GM21423 (cell line): ENCODE results near the gene EPB41L3.

Experiments used
- ATAC-seq: cut with Tn5 transposase; IDR thresholded peaks from one replicate; pipeline ENCODE4 v1.9.1; 2021; ENCODE audit warnings: mild to moderate bottlenecking, moderate library complexity; ENCODE audit not compliant: unreplicated experiment

EPB41L3 gene

GRCh38 chr18:5456577-5457461 is 87.0 kb downstream of the EPB41L3 start:
- no peak for ATAC-seq

GRCh38 chr18:5455674-5456073 is 88.1 kb downstream of the EPB41L3 start:
- ATAC-seq = no peak

DNA sequence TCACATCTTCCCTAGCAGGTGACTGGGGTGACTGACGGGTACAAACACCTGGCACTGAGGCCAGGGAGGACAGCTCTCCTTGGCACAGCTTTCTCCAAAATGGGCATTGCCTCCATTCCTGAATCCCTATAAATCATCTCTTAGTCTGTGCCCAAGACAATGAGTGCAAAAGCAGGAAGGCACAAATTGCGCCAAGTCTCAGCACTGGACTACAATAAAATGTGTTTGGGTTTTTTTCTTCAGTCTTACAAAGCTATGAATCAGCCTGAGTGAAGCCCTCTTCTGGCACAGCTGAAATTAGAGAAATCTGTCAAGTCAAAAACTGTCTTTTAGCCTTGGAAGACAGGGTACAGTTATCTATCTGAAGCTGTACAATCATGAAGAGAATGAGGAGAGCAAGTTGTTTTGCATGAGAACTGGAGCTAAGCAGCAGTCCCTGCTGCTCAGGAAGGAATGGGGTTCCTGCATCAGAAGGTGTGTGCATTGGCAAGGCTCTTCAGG is 90.8 kb downstream of the EPB41L3 start:
- ATAC-seq = no peak

GRCh38 chr18:5451871-5452270 is 91.9 kb downstream of the EPB41L3 start:
- ATAC-seq = no peak

- no peak for ATAC-seq
Observed at GRCh38 chr18:5451150-5451549, 92.6 kb downstream of the EPB41L3 start.

DNA sequence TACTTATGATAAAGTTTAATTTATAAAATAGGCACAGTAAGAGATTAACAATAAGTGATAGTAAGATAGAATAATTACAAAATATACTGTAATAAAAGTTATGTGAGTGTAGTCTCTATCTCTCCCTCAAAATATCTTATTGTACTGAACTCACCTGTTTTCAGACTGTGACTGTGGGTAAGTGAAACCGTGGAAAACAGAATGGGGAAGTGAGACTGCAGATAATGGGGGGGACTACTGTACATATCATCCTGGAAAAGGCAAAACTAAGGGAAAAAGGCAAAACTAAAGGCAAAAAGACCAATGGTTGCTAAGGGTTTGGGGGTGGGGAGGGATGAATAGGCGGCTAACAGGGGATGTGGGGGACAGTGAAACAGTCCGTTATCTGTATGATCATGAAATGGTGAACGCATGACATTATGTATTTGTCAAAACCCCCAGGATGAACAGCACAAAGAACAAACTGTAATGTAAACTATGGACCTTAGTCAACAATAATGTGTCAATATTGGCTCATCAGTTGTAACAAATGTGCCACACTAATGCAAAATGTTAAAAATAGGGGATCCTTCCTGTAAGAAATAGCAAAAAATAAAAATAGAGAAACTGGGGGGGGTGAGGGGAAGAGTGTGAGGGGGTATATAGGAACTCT is 93.8 kb downstream of the EPB41L3 start:
- ATAC-seq = no peak

DNA sequence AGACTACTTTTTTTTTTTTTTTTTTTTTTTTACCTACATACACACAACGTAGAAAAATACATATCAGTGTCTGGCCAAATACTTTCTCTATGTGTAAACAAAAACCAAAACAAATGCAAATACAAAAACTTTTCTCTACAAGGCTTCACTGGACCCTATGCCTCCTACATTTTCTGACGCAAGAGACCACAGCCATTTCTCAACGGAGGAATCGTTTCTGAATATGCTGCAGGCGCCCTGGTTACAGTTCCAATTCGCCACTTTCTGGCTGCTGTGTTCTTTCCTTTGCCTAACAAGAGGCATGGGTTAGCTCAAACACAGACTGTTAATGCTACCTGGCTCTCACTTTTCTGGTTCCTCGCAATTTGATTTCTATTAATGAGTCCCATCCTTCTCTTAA is 96.4 kb downstream of the EPB41L3 start:
- no peak for ATAC-seq

DNA sequence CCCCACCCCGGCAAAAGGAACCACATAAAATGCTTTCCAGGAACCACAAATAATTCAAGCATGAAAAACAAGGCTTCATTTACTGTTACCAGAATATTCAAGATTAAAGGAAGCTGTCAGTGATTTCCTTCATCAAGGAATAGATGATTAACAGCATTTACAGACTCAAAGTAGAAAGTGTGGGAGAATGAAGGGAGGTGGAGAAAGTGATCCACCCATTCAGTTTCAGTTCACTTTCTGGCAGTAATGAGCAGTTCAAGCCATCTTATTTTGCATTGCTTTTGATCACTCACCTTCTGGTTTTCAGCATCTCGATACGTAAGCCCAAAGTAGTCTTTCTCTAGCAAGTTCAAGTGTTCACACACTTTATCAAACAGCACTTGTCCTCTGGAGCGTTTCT is 99.0 kb downstream of the EPB41L3 start:
- peak; percentile 74 for ATAC-seq

DNA sequence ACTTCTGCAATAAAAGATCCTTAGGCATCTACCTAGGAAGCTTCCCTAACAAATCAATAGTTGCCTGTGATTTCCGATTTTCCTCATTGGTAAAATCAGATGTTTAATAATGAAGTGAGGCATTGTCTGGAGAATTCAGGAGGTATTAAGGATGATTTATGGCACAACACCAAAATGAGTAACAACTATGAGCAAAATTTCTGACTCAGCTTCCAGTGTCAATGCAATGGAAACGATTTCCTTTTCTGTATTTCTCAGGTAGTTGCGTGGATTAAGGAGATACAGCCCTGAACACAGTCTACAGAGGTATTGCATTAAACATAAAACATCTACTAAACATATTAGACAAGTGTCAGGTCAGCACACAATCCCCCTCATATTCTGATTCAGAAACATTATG is 99.5 kb downstream of the EPB41L3 start:
- no peak for ATAC-seq

DNA sequence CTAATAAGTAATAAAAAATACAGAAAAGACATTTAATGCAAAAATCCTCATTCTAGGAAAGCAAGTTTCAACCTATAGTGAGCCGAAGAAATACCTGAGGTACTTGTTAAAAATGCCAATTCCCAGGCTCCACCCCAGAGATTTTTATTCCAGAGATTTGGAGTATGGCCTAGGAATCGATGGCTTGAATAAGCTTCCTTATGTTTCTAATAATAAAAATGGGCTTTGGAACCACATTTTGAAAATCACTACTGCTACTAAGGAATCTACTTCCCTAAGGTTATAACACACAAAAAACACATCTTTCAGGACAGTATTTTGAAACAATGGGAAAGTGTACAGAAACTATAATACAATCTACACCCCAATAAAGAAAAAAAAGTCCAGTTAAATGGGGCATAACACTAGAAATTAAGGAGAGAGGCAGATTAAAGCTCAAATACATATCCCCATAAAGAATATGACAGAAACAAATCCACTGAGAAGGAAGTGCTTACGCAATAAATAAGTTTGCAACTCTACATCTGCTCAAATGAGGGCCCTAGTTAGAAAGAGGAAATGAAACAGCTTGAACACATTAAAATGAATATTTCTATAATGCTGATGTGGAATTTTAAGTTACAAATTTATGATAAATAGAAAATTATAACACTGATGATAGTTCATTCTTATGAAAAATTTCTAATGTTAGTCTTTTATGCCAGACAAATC is 103.7 kb downstream of the EPB41L3 start:
- no peak for ATAC-seq

DNA sequence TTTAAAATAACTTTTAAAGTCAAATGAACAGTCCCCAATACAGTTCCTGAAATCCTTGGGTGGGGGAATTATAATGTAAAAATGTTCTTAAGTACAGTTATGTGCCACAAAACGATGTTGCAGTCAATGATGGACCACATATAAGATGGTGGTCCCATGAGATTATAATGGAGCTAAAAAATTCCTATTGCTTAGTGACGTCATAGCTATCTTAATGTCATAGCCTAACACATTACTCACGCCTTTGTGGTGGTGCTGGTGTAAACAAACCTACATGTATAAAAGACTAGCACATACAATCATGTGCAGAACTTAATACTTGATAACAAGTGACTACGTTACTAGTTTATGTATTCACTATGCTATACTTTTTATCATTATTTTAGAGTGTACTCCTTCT is 109.4 kb downstream of the EPB41L3 start:
- ATAC-seq = no peak

DNA sequence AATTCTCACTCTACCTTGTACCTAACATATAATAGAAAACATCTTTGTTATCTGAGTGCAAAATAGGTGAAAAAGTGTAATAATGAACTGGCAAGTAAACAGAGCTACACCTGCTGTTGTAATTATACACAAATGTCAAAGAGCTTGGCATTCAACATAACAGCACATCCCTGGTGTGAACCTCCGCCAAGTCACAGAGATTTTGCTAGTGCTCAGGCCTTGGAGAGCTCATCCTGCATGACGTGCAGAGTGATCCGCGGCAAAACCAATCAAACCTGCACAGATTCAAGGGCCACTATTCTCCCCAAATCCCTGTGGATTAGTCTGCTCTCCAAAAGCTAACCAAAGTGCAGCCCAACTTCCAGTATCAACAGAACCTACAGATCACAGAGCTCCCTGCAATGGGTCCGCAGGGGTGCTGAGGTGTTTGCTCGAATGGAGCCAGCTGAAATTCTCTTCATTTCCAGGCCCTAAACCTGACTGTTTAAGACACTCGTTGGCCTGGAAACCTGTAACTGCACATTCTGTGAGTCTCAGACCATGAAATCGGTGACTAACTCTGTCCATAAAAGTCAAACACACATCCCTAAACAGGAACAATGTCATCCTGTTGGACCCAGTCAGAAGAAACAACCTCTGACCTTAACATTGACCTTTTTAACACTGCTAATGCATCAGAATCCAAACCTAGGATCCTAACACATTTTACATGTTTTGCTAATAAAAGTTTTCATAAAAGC is 111.8 kb downstream of the EPB41L3 start:
- ATAC-seq = no peak

- ATAC-seq = no peak
Observed at GRCh38 chr18:5430131-5430530, 113.7 kb downstream of the EPB41L3 start.

- ATAC-seq = no peak
Observed at GRCh38 chr18:5429681-5430080, 114.1 kb downstream of the EPB41L3 start.

DNA sequence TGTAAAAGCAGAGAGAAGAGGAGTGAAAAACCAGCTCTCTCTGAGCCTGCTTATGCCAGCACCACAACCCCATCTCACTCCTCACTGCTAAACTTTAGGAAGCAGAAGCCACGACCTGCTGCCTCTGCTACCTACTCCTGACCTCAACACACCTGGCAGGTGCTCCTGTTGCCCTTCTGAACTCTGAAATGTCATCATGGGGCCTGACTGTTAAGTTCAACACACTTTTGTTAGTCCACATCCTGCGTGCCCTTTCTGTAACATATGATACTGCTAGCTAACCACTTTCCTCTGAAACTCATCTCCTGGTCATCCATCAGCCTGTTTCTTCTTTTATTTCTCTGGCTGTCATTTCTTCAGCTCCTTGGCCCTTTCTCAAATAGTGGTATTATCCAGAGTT is 118.1 kb downstream of the EPB41L3 start:
- no peak for ATAC-seq

- ATAC-seq = no peak
Observed at GRCh38 chr18:5424903-5425664, 118.7 kb downstream of the EPB41L3 start.

DNA sequence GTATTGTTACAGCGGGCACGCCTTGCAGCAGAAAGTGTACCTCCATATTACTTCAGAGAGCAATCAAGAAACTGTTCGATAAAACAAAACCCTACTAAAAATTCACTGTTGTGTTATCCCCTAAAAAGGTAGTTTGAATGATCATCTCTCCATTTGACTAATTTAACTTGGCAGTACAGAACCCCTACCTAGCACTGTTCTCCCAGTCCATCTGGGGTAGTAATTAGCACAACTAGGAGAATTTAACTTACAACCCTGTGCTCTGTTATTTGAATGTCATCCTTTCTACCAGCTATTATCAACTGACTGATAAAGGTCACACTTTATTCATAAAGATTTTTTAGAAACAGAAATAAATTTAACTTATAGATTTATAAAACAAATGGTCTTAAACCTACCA is 121.2 kb downstream of the EPB41L3 start:
- no peak for ATAC-seq

- ATAC-seq = no peak
Observed at GRCh38 chr18:5421981-5422380, 121.8 kb downstream of the EPB41L3 start.

- ATAC-seq = no peak
Observed at GRCh38 chr18:5420906-5421305, 122.9 kb downstream of the EPB41L3 start.

DNA sequence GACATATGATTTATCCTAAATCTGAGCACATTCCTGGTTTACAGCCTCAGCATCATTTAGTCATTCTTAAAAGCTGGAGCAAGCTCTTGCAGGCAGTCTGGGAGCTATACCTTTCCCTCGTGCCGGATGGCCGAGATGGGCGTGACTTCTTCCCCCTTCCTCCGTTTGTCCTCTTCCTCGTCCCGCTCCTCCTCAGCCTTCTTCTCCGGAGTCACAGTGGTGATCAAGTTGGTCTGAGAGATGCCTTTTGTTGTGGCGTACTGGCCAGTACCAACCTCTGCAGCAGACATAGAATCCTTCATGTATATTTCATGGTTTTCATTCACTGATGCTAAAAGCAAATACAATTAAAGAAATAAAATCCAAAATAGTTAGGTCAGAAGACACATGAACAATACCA is 124.2 kb downstream of the EPB41L3 start:
- ATAC-seq = no peak
